WTC11 (cell line): Measurements from ENCODE around the gene OTUD4.

Source experiments
- CREB1 ChIP-seq: sonication (generic); formaldehyde crosslinking; IDR thresholded peaks from 2 replicates; pipeline ENCODE4 v1.8.0; 2023; ENCODE audit warnings: mild to moderate bottlenecking, missing genetic modification reagents
- ZNF232 ChIP-seq: sonication (generic); formaldehyde crosslinking; IDR thresholded peaks from 2 replicates; pipeline ENCODE4 v1.8.0; 2022; ENCODE audit warnings: mild to moderate bottlenecking, missing genetic modification reagents
- TF ChIP-seq, protein P1 (sequence below): fragments of 200-600 bp; IDR thresholded peaks from 2 replicates; pipeline ENCODE4 v1.8.0; 2022; ENCODE audit warnings: antibody characterized with exemption
- TF ChIP-seq, protein P2 (sequence below): sonication (generic); formaldehyde crosslinking; IDR thresholded peaks from 2 replicates; pipeline ENCODE4 v1.8.0; 2022; ENCODE audit warnings: mild to moderate bottlenecking, missing genetic modification reagents
- TF ChIP-seq, protein P3 (sequence below): sonication (generic); formaldehyde crosslinking; IDR thresholded peaks from 2 replicates; pipeline ENCODE4 v1.8.1; 2023; ENCODE audit warnings: mild to moderate bottlenecking, missing genetic modification reagents, moderate library complexity

DNA sequence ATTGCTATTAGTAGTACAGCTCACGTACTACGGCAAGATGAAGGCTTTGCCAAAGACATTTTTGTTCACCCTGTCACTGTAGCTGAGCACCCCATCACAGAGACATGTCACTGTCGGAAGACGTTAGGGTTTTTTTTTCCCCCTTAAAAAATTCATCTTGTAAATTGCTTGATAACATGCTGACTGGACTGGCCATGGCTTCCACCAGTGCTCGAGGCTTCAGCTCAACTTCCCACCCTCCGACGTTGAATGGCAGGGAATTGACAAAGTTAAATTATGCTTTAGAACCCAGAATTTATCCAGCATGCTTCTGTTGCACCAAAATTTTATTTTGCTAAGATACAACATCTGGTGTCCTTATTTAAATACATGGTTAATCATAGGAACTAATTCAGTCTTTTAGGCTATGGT is 707 bp upstream of the OTUD4 start:
- no peak for TF ChIP-seq CREB1 (CRISPR knock-in tag)
- TF ChIP-seq, protein P1, sequence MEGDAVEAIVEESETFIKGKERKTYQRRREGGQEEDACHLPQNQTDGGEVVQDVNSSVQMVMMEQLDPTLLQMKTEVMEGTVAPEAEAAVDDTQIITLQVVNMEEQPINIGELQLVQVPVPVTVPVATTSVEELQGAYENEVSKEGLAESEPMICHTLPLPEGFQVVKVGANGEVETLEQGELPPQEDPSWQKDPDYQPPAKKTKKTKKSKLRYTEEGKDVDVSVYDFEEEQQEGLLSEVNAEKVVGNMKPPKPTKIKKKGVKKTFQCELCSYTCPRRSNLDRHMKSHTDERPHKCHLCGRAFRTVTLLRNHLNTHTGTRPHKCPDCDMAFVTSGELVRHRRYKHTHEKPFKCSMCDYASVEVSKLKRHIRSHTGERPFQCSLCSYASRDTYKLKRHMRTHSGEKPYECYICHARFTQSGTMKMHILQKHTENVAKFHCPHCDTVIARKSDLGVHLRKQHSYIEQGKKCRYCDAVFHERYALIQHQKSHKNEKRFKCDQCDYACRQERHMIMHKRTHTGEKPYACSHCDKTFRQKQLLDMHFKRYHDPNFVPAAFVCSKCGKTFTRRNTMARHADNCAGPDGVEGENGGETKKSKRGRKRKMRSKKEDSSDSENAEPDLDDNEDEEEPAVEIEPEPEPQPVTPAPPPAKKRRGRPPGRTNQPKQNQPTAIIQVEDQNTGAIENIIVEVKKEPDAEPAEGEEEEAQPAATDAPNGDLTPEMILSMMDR = no peak
- TF ChIP-seq, protein P2, sequence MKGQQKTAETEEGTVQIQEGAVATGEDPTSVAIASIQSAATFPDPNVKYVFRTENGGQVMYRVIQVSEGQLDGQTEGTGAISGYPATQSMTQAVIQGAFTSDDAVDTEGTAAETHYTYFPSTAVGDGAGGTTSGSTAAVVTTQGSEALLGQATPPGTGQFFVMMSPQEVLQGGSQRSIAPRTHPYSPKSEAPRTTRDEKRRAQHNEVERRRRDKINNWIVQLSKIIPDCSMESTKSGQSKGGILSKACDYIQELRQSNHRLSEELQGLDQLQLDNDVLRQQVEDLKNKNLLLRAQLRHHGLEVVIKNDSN (CRISPR knock-in tag) = no peak
- TF ChIP-seq ZNF232 (CRISPR knock-in tag) = no peak
- TF ChIP-seq, protein P3, sequence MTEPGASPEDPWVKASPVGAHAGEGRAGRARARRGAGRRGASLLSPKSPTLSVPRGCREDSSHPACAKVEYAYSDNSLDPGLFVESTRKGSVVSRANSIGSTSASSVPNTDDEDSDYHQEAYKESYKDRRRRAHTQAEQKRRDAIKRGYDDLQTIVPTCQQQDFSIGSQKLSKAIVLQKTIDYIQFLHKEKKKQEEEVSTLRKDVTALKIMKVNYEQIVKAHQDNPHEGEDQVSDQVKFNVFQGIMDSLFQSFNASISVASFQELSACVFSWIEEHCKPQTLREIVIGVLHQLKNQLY (CRISPR knock-in tag) = no peak
